Measurements from ENCODE around the gene HOMER3. TPM values are rescaled to one million over a fixed set of nuclear protein-coding genes. Genes with fewer than 3 reads are reported as not detected.

The HOMER3 gene
- total and polyA plus RNA-seq, 2 of the 13 experiments (the other 11 are each of a cell fraction or from before 2014, with no cell fraction given): 21.3 to 27.3 TPM

GRCh38 chr19:18961767-18962620 is 21.0 kb upstream of the HOMER3 start:
- Histone ChIP-seq H3K4me1 (ENCODE audit: insufficient read depth, low read length) (peaks cover 47% of the 10 kb centered on the region), H3K4me2 (ENCODE audit: low read depth, low read length) (peak overlapping the region; percentile 61), H3K9me3 (ENCODE audit: low read length) (no peaks in the 10 kb centered on the region), H3K27me3 (ENCODE audit: control insufficient read depth in 1 of 2, insufficient read depth in 2 of 2, low read length in 2 of 2) (no peaks in the 10 kb centered on the region; a peak in 1 of 5 replicates), H3K9ac (ENCODE audit: insufficient read depth, low read depth, low read length) (no peak overlapping the region), H2AFZ (ENCODE audit: low read length) (no peak overlapping the region), H3K27ac (ENCODE audit: extremely low read length, insufficient read depth, low read length) (no peak overlapping the region), H4K20me1 (ENCODE audit: insufficient read depth, low read length) (no peaks in the 10 kb centered on the region), H3K36me3 (replicated peaks in 1 of 2; ENCODE audit: control insufficient read depth in 1 of 2, insufficient read depth in 2 of 2, low read length in 2 of 2) (no peaks in the 10 kb centered on the region), H3K4me3 (replicated peaks in 1 of 3; ENCODE audit: insufficient read depth in 1 of 3, low read depth in 2 of 3, low read length in 3 of 3) (peak overlapping the region in 1 of 3 experiments; percentile 48; a peak in 1 of 6 replicates), H3K79me2 (ENCODE audit: insufficient read depth, low read length) (no peaks in the 10 kb centered on the region)
- WGBS (ENCODE audit: low lambda C conversion rate): 10% methylated on average over 17 of the region's 26 CpGs
- ChIA-PET POLR2A (no interaction called here), CTCF (ENCODE audit: low intra/inter-chr PET ratio, low total read pairs) (no interaction called here)
- in situ Hi-C loops (cut with HindIII; ENCODE audit: extremely low pct_ligation_motif_present, low pct_unique_long_range_greater_than_20kb) (no loop called here), intact Hi-C loops (cut with micrococcal nuclease; ENCODE audit: unreplicated experiment) (loop anchor here (2.0 kb wide), 1 partner anchor 19 kb away; no protein-coding TSS in a partner anchor)
- peak; percentile 91 for ATAC-seq
- no TSS peak for BruUV-seq (replicated peaks)
- peak; percentile 83 for DNase-seq (ENCODE audit: low spot score)
- no peak for FAIRE-seq
- 0 out of 2 replicates have a peak, but pooled peaks have one; percentile 30 for TF ChIP-seq ZNF235 (CRISPR knock-in tag; IDR thresholded peaks at IDR 0.05; ENCODE audit: borderline replicate concordance)
- no peak for TF ChIP-seq BCLAF1 (IDR thresholded peaks at IDR 0.05)
- 0 out of 2 replicates have a peak, but pooled peaks have one; percentile 14 for TF ChIP-seq NR0B2 (CRISPR knock-in tag; IDR thresholded peaks at IDR 0.05)
- TF ChIP-seq ETV5 (CRISPR knock-in tag; IDR thresholded peaks at IDR 0.05; ENCODE audit: borderline replicate concordance): 0 out of 2 replicates have a peak, but pooled peaks have one; percentile 14
- TF ChIP-seq CHD4 (IDR thresholded peaks at IDR 0.05; ENCODE audit: borderline replicate concordance, low read length): 0 out of 2 replicates have a peak, but pooled peaks have one; percentile 28
- no peak for TF ChIP-seq MLXIP (CRISPR knock-in tag; IDR thresholded peaks at IDR 0.05; ENCODE audit: borderline replicate concordance)
- 0 out of 2 replicates have a peak, but pooled peaks have one; percentile 58 for TF ChIP-seq MYPOP (CRISPR knock-in tag; IDR thresholded peaks at IDR 0.05)
- TF ChIP-seq ZSCAN30 (CRISPR knock-in tag; IDR thresholded peaks at IDR 0.05): no peak
- no peak for TF ChIP-seq MIER2 (CRISPR knock-in tag; IDR thresholded peaks at IDR 0.05)
- TF ChIP-seq CBX1 (IDR thresholded peaks at IDR 0.05; ENCODE audit: low read depth): peak; percentile 61
